ENCODE data around the gene EIF3M. TPM values are rescaled to one million over a fixed set of nuclear protein-coding genes. Genes with fewer than 3 reads are reported as not detected.
A peak's percentile ranks its signal among the peaks of the same experiment; 100 is the strongest.
"Not testable (repeated sequence)": the region's sequence is repeated elsewhere in the genome, so short reads cannot be mapped to it uniquely, and the experiment has no call there.

EIF3M gene
- polyA plus RNA-seq, 1 donor (not counting 4 experiments of a cell fraction or from before 2014, with no cell fraction given), result 593 TPM

DNA sequence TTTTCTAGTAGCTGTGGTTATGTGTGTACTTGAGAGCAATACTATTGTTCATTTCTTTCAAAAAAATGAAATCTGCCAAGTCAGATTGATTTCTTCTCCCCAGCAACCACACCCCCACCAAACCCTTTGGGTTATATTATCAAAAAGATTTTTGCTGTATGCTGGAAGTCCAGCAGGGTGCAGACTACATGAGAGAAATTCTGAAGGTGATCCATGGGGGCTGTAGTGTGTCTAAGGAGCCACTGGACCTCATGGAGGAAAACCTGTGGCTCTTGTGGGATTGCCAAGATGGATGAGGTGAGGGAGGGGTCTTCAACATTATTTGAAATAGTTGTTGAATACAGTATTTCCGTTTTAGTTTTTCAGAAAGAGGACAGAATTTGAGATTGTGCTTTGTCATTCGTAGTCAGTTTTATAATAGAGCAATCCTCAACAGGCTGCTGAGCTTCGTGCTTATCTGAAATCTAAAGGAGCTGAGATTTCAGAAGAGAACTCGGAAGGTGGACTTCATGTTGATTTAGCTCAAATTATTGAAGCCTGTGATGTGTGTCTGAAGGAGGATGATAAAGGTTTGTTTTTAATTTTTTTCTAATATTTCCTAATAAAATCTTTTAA lies 3.1 kb downstream of the EIF3M start:
- Histone ChIP-seq H3K9me1 (ENCODE audit: control insufficient read depth, extremely low read depth, insufficient read depth, low read length) (no peaks in the 10 kb centered on the region), H3K27me3 (ENCODE audit: control insufficient read depth, extremely low read depth, insufficient read depth, low read length) (no peaks in the 10 kb centered on the region), H3K36me3 (ENCODE audit: control insufficient read depth in 2 of 2, extremely low read depth in 1 of 2, insufficient read depth in 2 of 2, low read length in 2 of 2) (peaks cover 10 to 22% of the 10 kb centered on the region in 2 experiments), H3K27ac (ENCODE audit: control insufficient read depth, insufficient read depth, low read length) (no peak overlapping the region), H3K4me2 (ENCODE audit: control insufficient read depth, extremely low read depth, insufficient read depth, low read depth, low read length) (no peak overlapping the region), H3K9ac (ENCODE audit: control insufficient read depth, extremely low read depth, insufficient read depth, low read length) (no peak overlapping the region), H3K9me3 (ENCODE audit: control insufficient read depth, low read depth, low read length) (no peaks in the 10 kb centered on the region), H3K79me2 (ENCODE audit: control insufficient read depth, insufficient read depth, low read length) (peaks cover 69% of the 10 kb centered on the region), H4K20me1 (ENCODE audit: control insufficient read depth, extremely low read depth, insufficient read depth, low read length) (peaks cover 20% of the 10 kb centered on the region), H3K4me1 (ENCODE audit: control insufficient read depth, extremely low read depth, insufficient read depth, low read length) (peaks cover 18% of the 10 kb centered on the region), H3K4me3 (ENCODE audit: control insufficient read depth in 2 of 3, extremely low read depth in 1 of 3, insufficient read depth in 2 of 3, low read depth in 1 of 3, low read length in 3 of 3) (no peak overlapping the region), H2AFZ (ENCODE audit: control insufficient read depth, low read length) (no peak overlapping the region)
- dilution Hi-C loops (cut with MboI; ENCODE audit: extremely low pct_ligation_motif_present, low sequenced_read_pairs), result no loop called here
- no peak for FAIRE-seq
- DNase-seq (ENCODE audit: low read depth, low spot score), result no peak
- TF ChIP-seq EZH2 (IDR thresholded peaks at IDR 0.05; ENCODE audit: low read length), result no peak
- TF ChIP-seq, protein P1, sequence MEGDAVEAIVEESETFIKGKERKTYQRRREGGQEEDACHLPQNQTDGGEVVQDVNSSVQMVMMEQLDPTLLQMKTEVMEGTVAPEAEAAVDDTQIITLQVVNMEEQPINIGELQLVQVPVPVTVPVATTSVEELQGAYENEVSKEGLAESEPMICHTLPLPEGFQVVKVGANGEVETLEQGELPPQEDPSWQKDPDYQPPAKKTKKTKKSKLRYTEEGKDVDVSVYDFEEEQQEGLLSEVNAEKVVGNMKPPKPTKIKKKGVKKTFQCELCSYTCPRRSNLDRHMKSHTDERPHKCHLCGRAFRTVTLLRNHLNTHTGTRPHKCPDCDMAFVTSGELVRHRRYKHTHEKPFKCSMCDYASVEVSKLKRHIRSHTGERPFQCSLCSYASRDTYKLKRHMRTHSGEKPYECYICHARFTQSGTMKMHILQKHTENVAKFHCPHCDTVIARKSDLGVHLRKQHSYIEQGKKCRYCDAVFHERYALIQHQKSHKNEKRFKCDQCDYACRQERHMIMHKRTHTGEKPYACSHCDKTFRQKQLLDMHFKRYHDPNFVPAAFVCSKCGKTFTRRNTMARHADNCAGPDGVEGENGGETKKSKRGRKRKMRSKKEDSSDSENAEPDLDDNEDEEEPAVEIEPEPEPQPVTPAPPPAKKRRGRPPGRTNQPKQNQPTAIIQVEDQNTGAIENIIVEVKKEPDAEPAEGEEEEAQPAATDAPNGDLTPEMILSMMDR (optimal IDR thresholded peaks at IDR 0.05 in 1 of 3, IDR thresholded peaks at IDR 0.05 in 1 of 3, conservative IDR thresholded peaks at IDR 0.05 in 1 of 3; ENCODE audit: extremely low read depth in 1 of 3, insufficient read depth in 2 of 3, low read length in 3 of 3), result peak; percentile 23 to 39 (median 25)

DNA sequence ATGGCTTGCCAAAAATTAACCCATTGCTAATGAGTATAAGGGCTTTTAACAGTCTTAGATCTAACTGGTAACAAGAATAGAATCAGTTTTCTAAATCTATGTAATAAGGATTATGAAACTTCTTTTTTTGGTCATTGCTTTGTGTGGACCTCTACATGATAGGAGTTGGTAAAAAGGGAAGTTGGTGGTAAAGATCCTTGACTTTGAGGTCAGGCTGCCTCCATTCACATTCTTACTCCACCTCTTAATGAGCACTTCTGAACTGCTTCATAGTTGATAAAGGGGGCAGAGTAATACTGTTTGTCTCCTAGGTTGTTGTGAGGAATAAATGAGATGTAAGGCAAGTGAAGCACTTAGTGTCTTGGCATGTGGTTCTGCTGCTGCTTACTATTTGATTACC lies 10.6 kb downstream of the EIF3M start:
- Histone ChIP-seq H4K20me1 (ENCODE audit: control insufficient read depth, extremely low read depth, insufficient read depth, low read length) (no peaks in the 10 kb centered on the region), H3K9me3 (ENCODE audit: control insufficient read depth, low read depth, low read length) (no peaks in the 10 kb centered on the region), H3K9me1 (ENCODE audit: control insufficient read depth, extremely low read depth, insufficient read depth, low read length) (no peaks in the 10 kb centered on the region), H3K36me3 (ENCODE audit: control insufficient read depth in 2 of 2, extremely low read depth in 1 of 2, insufficient read depth in 2 of 2, low read length in 2 of 2) (peaks cover 33 to 35% of the 10 kb centered on the region in 2 experiments), H3K4me2 (ENCODE audit: control insufficient read depth, extremely low read depth, insufficient read depth, low read depth, low read length) (no peak overlapping the region), H3K27ac (ENCODE audit: control insufficient read depth, insufficient read depth, low read length) (no peak overlapping the region), H3K79me2 (ENCODE audit: control insufficient read depth, insufficient read depth, low read length) (peaks cover 31% of the 10 kb centered on the region), H3K4me1 (ENCODE audit: control insufficient read depth, extremely low read depth, insufficient read depth, low read length) (no peaks in the 10 kb centered on the region), H3K4me3 (ENCODE audit: control insufficient read depth in 2 of 3, extremely low read depth in 1 of 3, insufficient read depth in 2 of 3, low read depth in 1 of 3, low read length in 3 of 3) (no peak overlapping the region), H2AFZ (ENCODE audit: control insufficient read depth, low read length) (no peak overlapping the region), H3K9ac (ENCODE audit: control insufficient read depth, extremely low read depth, insufficient read depth, low read length) (no peak overlapping the region), H3K27me3 (ENCODE audit: control insufficient read depth, extremely low read depth, insufficient read depth, low read length) (no peaks in the 10 kb centered on the region)
- dilution Hi-C loops (cut with MboI; ENCODE audit: extremely low pct_ligation_motif_present, low sequenced_read_pairs), result no loop called here
- TF ChIP-seq, protein P1 (optimal IDR thresholded peaks at IDR 0.05 in 1 of 3, IDR thresholded peaks at IDR 0.05 in 1 of 3, conservative IDR thresholded peaks at IDR 0.05 in 1 of 3; ENCODE audit: extremely low read depth in 1 of 3, insufficient read depth in 2 of 3, low read length in 3 of 3), result no peak
- TF ChIP-seq EZH2 (IDR thresholded peaks at IDR 0.05; ENCODE audit: low read length), result no peak
- DNase-seq (ENCODE audit: low read depth, low spot score) (no peak), FAIRE-seq (no peak)

DNA sequence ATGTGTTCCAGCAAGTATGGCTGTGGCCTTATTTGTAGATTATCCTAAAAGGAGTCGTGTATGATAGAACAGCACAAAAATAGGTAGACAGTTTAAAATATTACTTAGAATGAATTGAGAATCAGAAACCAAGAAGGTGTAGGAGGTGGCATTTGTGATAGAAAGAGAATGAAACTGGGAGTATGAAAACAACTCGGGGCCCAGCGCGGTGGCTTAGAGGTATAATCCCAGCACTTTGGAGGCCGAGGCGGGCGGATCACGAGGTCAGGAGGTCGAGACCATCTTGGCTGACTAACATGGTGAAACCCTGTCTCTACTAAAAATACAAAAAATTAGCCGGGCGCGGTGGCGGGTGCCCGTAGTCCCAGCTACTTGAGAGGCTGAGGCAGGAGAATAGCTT lies 12.5 kb downstream of the EIF3M start:
- H3K9me1 ChIP-seq (ENCODE audit: control insufficient read depth, extremely low read depth, insufficient read depth, low read length); H3K27me3 ChIP-seq (ENCODE audit: control insufficient read depth, extremely low read depth, insufficient read depth, low read length); H2AFZ ChIP-seq (ENCODE audit: control insufficient read depth, low read length); H3K9ac ChIP-seq (ENCODE audit: control insufficient read depth, extremely low read depth, insufficient read depth, low read length); H4K20me1 ChIP-seq (ENCODE audit: control insufficient read depth, extremely low read depth, insufficient read depth, low read length); H3K27ac ChIP-seq (ENCODE audit: control insufficient read depth, insufficient read depth, low read length); FAIRE-seq; dilution Hi-C loops (cut with MboI; ENCODE audit: extremely low pct_ligation_motif_present, low sequenced_read_pairs); H3K4me1 ChIP-seq (ENCODE audit: control insufficient read depth, extremely low read depth, insufficient read depth, low read length); H3K4me2 ChIP-seq (ENCODE audit: control insufficient read depth, extremely low read depth, insufficient read depth, low read depth, low read length); DNase-seq (ENCODE audit: low read depth, low spot score); H3K9me3 ChIP-seq (ENCODE audit: control insufficient read depth, low read depth, low read length); H3K4me3 ChIP-seq (ENCODE audit: control insufficient read depth in 2 of 3, extremely low read depth in 1 of 3, insufficient read depth in 2 of 3, low read depth in 1 of 3, low read length in 3 of 3): not testable (repeated sequence)
- Histone ChIP-seq H3K79me2 (ENCODE audit: control insufficient read depth, insufficient read depth, low read length) (peaks cover 23% of the 10 kb centered on the region), H3K36me3 (ENCODE audit: control insufficient read depth in 2 of 2, extremely low read depth in 1 of 2, insufficient read depth in 2 of 2, low read length in 2 of 2) (peaks cover 28 to 32% of the 10 kb centered on the region in 2 experiments)

Measured in keratinocyte (primary cell).